Stimulated activated CD8-positive, alpha-beta memory T cell treated with anti-CD3 and anti-CD28 coated beads, Interleukin-12 subunit alpha, Interleukin-12 subunit beta, amount 100 ng/mL, for 1 hour (primary cell): ENCODE data around the gene KCNB1.

Experiments
- DNase-seq: peaks from one replicate; pipeline ENCODE4 v3.0.0-alpha.2; 2020; ENCODE audit warnings: low read depth

KCNB1 gene

GRCh38 chr20:49469060-49469459 lies 13.4 kb downstream of the KCNB1 start:
- DNase-seq: no peak

- no peak for DNase-seq
Measured at GRCh38 chr20:49468412-49468811, 14.1 kb downstream of the KCNB1 start.

- no peak for DNase-seq
Measured at GRCh38 chr20:49466114-49466912, 16.2 kb downstream of the KCNB1 start.

- no peak for DNase-seq
Measured at GRCh38 chr20:49464556-49464955, 17.9 kb downstream of the KCNB1 start.

GRCh38 chr20:49462626-49463025 lies 19.8 kb downstream of the KCNB1 start:
- DNase-seq: no peak

- no peak for DNase-seq
Measured at GRCh38 chr20:49461894-49462620, 20.4 kb downstream of the KCNB1 start.

GRCh38 chr20:49460916-49461315 lies 21.6 kb downstream of the KCNB1 start:
- DNase-seq: no peak

GRCh38 chr20:49460131-49460530 lies 22.3 kb downstream of the KCNB1 start:
- no peak for DNase-seq

- no peak for DNase-seq
Measured at GRCh38 chr20:49459684-49460083, 22.8 kb downstream of the KCNB1 start.

GRCh38 chr20:49457444-49457843 lies 25.0 kb downstream of the KCNB1 start:
- no peak for DNase-seq

- no peak for DNase-seq
Measured at GRCh38 chr20:49456646-49457045, 25.8 kb downstream of the KCNB1 start.

GRCh38 chr20:49455691-49456090 lies 26.8 kb downstream of the KCNB1 start:
- no peak for DNase-seq

- DNase-seq: no peak
Measured at GRCh38 chr20:49452011-49452482, 30.4 kb downstream of the KCNB1 start.

- no peak for DNase-seq
Measured at GRCh38 chr20:49450281-49450721, 32.2 kb downstream of the KCNB1 start.

GRCh38 chr20:49448917-49449316 lies 33.6 kb downstream of the KCNB1 start:
- DNase-seq: no peak

GRCh38 chr20:49447946-49448809 lies 34.3 kb downstream of the KCNB1 start:
- DNase-seq: no peak

GRCh38 chr20:49447364-49447763 lies 35.1 kb downstream of the KCNB1 start:
- DNase-seq: no peak

- no peak for DNase-seq
Measured at GRCh38 chr20:49446808-49447207, 35.7 kb downstream of the KCNB1 start.

- DNase-seq: no peak
Measured at GRCh38 chr20:49446080-49446479, 36.4 kb downstream of the KCNB1 start.

- no peak for DNase-seq
Measured at GRCh38 chr20:49445176-49445575, 37.3 kb downstream of the KCNB1 start.

GRCh38 chr20:49444553-49444990 lies 37.9 kb downstream of the KCNB1 start:
- DNase-seq: no peak

GRCh38 chr20:49437057-49437456 lies 45.4 kb downstream of the KCNB1 start:
- no peak for DNase-seq
